Mucosa of rectum (tissue), 2 donors: ENCODE results near the gene ANKRD11.

ENCODE experiments used
- H3K27ac ChIP-seq, 2 donors: one replicate each; pipeline ENCODE4 v1.7.0; 2013; ENCODE audit warnings: inconsistent platforms in 2 of 2, low read depth in 2 of 2, low read length in 2 of 2
- H3K27me3 ChIP-seq, 2 donors: one replicate each; pipeline ENCODE4 v1.7.0; 2013; ENCODE audit warnings: low read length in 2 of 2; ENCODE audit not compliant: control insufficient read depth in 2 of 2, insufficient read depth in 2 of 2
- H3K36me3 ChIP-seq, 2 donors: one replicate each; pipeline ENCODE4 v1.7.0; 2013; ENCODE audit warnings: low read length in 2 of 2; ENCODE audit not compliant: control insufficient read depth in 2 of 2, insufficient read depth in 2 of 2
- H3K4me1 ChIP-seq, 2 donors: one replicate each; pipeline ENCODE4 v1.7.0; 2013; ENCODE audit warnings: low read length in 2 of 2, mild to moderate bottlenecking in 1 of 2; ENCODE audit not compliant: control insufficient read depth in 2 of 2, insufficient read depth in 2 of 2
- H3K4me3 ChIP-seq, 2 donors: one replicate each; pipeline ENCODE4 v1.7.0; 2013; ENCODE audit warnings: low read length in 2 of 2
- H3K9ac ChIP-seq, 2 donors: one replicate each; pipeline ENCODE4 v1.7.0; 2013; ENCODE audit warnings: low read length in 2 of 2, low read depth in 1 of 2, mild to moderate bottlenecking in 1 of 2
- H3K9me3 ChIP-seq, 2 donors: one replicate each; pipeline ENCODE4 v1.7.0; 2013; ENCODE audit warnings: low read length in 2 of 2; ENCODE audit not compliant: control insufficient read depth in 2 of 2
- donor health status: healthy.
- donor health status: Normal muscosa, but diverticular disease.

Gene ANKRD11

GRCh38 chr16:89295915-89296314 lies 194.4 kb downstream of the ANKRD11 start:
- no peaks in the 10 kb centered on the region for H3K4me1 ChIP-seq

GRCh38 chr16:89295071-89295900 lies 195.1 kb downstream of the ANKRD11 start:
- Histone ChIP-seq H3K4me1 (no peaks in the 10 kb centered on the region), H3K9ac (no peak overlapping the region), H3K9me3 (no peaks in the 10 kb centered on the region), H3K27me3 (no peaks in the 10 kb centered on the region), H3K27ac (no peak overlapping the region), H3K4me3 (no peak overlapping the region), H3K36me3 (peaks cover 7 to 21% of the 10 kb centered on the region in 2 donors)

More at GRCh38 chr16:89295915-89296314, 194.4 kb downstream of the ANKRD11 start:
- peaks cover 11 to 18% of the 10 kb centered on the region in 2 donors for H3K36me3 ChIP-seq
- H3K9ac ChIP-seq: no peak overlapping the region
- H3K27me3 ChIP-seq: no peaks in the 10 kb centered on the region
- H3K27ac ChIP-seq: no peak overlapping the region
- H3K9me3 ChIP-seq: no peaks in the 10 kb centered on the region
- H3K4me3 ChIP-seq: no peak overlapping the region

- no peaks in the 10 kb centered on the region for H3K27me3 ChIP-seq
- no peak overlapping the region for H3K9ac ChIP-seq
- H3K4me3 ChIP-seq: no peak overlapping the region
- H3K4me1 ChIP-seq: no peaks in the 10 kb centered on the region
- no peaks in the 10 kb centered on the region for H3K9me3 ChIP-seq
- no peak overlapping the region for H3K27ac ChIP-seq
- H3K36me3 ChIP-seq: peaks cover 5 to 19% of the 10 kb centered on the region in 2 donors
Measured at GRCh38 chr16:89294486-89294885, 195.9 kb downstream of the ANKRD11 start.

- Histone ChIP-seq H3K9me3 (no peaks in the 10 kb centered on the region), H3K4me1 (no peaks in the 10 kb centered on the region), H3K4me3 (no peak overlapping the region), H3K9ac (no peak overlapping the region), H3K27ac (no peak overlapping the region), H3K27me3 (no peaks in the 10 kb centered on the region), H3K36me3 (peaks cover 6 to 23% of the 10 kb centered on the region in 2 donors)
Measured at GRCh38 chr16:89293276-89294143, 196.9 kb downstream of the ANKRD11 start.

GRCh38 chr16:89292443-89293078 lies 197.8 kb downstream of the ANKRD11 start:
- peaks cover 10 to 27% of the 10 kb centered on the region in 2 donors for H3K36me3 ChIP-seq
- no peaks in the 10 kb centered on the region for H3K9me3 ChIP-seq
- no peak overlapping the region for H3K27ac ChIP-seq
- no peak overlapping the region for H3K4me3 ChIP-seq
- no peaks in the 10 kb centered on the region for H3K27me3 ChIP-seq
- no peaks in the 10 kb centered on the region for H3K4me1 ChIP-seq
- H3K9ac ChIP-seq: no peak overlapping the region

- no peaks in the 10 kb centered on the region for H3K27me3 ChIP-seq
- H3K36me3 ChIP-seq: peaks cover 13 to 29% of the 10 kb centered on the region in 2 donors
- H3K4me1 ChIP-seq: no peaks in the 10 kb centered on the region
- no peak overlapping the region for H3K4me3 ChIP-seq
- no peak overlapping the region for H3K9ac ChIP-seq
- H3K27ac ChIP-seq: no peak overlapping the region
- no peaks in the 10 kb centered on the region for H3K9me3 ChIP-seq
Measured at GRCh38 chr16:89291776-89292175, 198.6 kb downstream of the ANKRD11 start.

GRCh38 chr16:89291363-89291762 lies 199.0 kb downstream of the ANKRD11 start:
- Histone ChIP-seq H3K9me3 (no peaks in the 10 kb centered on the region), H3K36me3 (peaks cover 13 to 31% of the 10 kb centered on the region in 2 donors), H3K27me3 (no peaks in the 10 kb centered on the region), H3K9ac (no peak overlapping the region), H3K4me1 (no peaks in the 10 kb centered on the region), H3K4me3 (no peak overlapping the region), H3K27ac (no peak overlapping the region)

- no peak overlapping the region for H3K4me3 ChIP-seq
- no peaks in the 10 kb centered on the region for H3K4me1 ChIP-seq
- no peaks in the 10 kb centered on the region for H3K27me3 ChIP-seq
- no peak overlapping the region for H3K9ac ChIP-seq
- H3K9me3 ChIP-seq: no peaks in the 10 kb centered on the region
- no peak overlapping the region for H3K27ac ChIP-seq
- H3K36me3 ChIP-seq: peaks cover 17 to 33% of the 10 kb centered on the region in 2 donors
Measured at GRCh38 chr16:89290887-89291286, 199.5 kb downstream of the ANKRD11 start.

- H3K9ac ChIP-seq: no peak overlapping the region
- H3K9me3 ChIP-seq: no peaks in the 10 kb centered on the region
- H3K4me3 ChIP-seq: no peak overlapping the region
- no peaks in the 10 kb centered on the region for H3K27me3 ChIP-seq
- H3K27ac ChIP-seq: no peak overlapping the region
- H3K36me3 ChIP-seq: peaks cover 21 to 37% of the 10 kb centered on the region in 2 donors
- no peaks in the 10 kb centered on the region for H3K4me1 ChIP-seq
Measured at GRCh38 chr16:89290472-89290871, 199.9 kb downstream of the ANKRD11 start.
